Thoracic aorta (tissue), 2 donors: ENCODE measurements around the gene URB1. TPM values are rescaled to one million over a fixed set of nuclear protein-coding genes. Genes with fewer than 3 reads are reported as not detected.

Experiments
- ATAC-seq: fragments of 150-250 bp; one replicate; pipeline ENCODE4 v1.8.0; 2017; ENCODE audit warnings: low read depth; ENCODE audit not compliant: insufficient number of reproducible peaks, low FRiP score
- DNase-seq: peaks from one replicate; pipeline ENCODE4 v3.0.0-alpha.2; 2020; ENCODE audit warnings: low spot score
- H3K27ac ChIP-seq, 2 donors: fragments of 200-600 bp; sonication (generic); 1 replicate in 1 of 2; 2 replicates in 1 of 2; pipeline ENCODE4 v1.5.1; 2016; ENCODE audit warnings: mild to moderate bottlenecking in 2 of 2, moderate library complexity in 2 of 2
- H3K27me3 ChIP-seq: fragments of 200-600 bp; sonication (generic); replicated peaks from 2 replicates; pipeline ENCODE4 v1.6.0; 2016; ENCODE audit warnings: mild to moderate bottlenecking; ENCODE audit not compliant: insufficient read depth
- H3K36me3 ChIP-seq: fragments of 200-600 bp; sonication (generic); one replicate; pipeline ENCODE4 v1.5.1; 2016
- H3K4me1 ChIP-seq, 2 donors: fragments of 200-600 bp; sonication (generic); 1 replicate in 1 of 2; 2 replicates in 1 of 2; pipeline versions ENCODE4 v1.5.1 to v1.6.0; 2016; ENCODE audit warnings: low read depth in 2 of 2, mild to moderate bottlenecking in 1 of 2; ENCODE audit not compliant: control insufficient read depth in 1 of 2
- H3K4me3 ChIP-seq: fragments of 200-600 bp; sonication (generic); 2 replicates; pipeline ENCODE4 v1.5.1; 2016; ENCODE audit warnings: mild to moderate bottlenecking
- H3K9me3 ChIP-seq: fragments of 200-600 bp; sonication (generic); 2 replicates; pipeline ENCODE4 v1.5.1; 2016
- CTCF ChIP-seq: fragments of 200-600 bp; sonication (generic); IDR thresholded peaks from one replicate; pipeline ENCODE4 v1.5.1; 2019; ENCODE audit warnings: antibody characterized with exemption
- total RNA-seq, 2 donors: library from RNA; depleted of rRNA; stranded (reverse); fragments of >200 nt; gene quantifications; one replicate each; pipeline versions ENCODE4 v1.1.0 to v1.2.3, GENCODE V29; 2016

Gene URB1
- total RNA-seq, 2 donors from 2014 or later = 35.1 to 64.8 TPM

GRCh38 chr21:32261929-32262328, 130.9 kb downstream of the URB1 start:
- TF ChIP-seq CTCF = no peak
- Histone ChIP-seq H3K9me3 (no peaks in the 10 kb centered on the region), H3K4me3 (no peak overlapping the region), H3K27me3 (no peaks in the 10 kb centered on the region), H3K27ac (no peak overlapping the region), H3K36me3 (peaks cover under 1% of the 10 kb centered on the region), H3K4me1 (peaks cover 3 to 13% of the 10 kb centered on the region in 2 donors)
- ATAC-seq = no peak
- DNase-seq = no peak

Other genes starting within 250 kb of the URB1 start
- gene MIS18A, start 114.0 kb downstream of the URB1 start, total RNA-seq = 1 to 10 TPM; 3.7 to 4.6 TPM
- not detected for gene MRAP, start 94.2 kb downstream of the URB1 start, total RNA-seq
- gene EVA1C, start 19.7 kb upstream of the URB1 start, total RNA-seq = 100 to 1,000 TPM in 1 of 2 donors, 10 to 100 TPM in 1; 81.2 to 115 TPM
- 1 to 10 TPM in 1 of 2 donors, not detected in 1; 2.8 TPM for gene TCP10L, start 192.5 kb upstream of the URB1 start, total RNA-seq
- 10 to 100 TPM; 22.7 to 31.4 TPM for gene CFAP298, start 219.4 kb upstream of the URB1 start, total RNA-seq